NB4 (cell line): ENCODE results near the gene GSC2.

Source experiments
- DNase-seq: peaks from one replicate; pipeline ENCODE4 v3.0.0; 2010; ENCODE audit warnings: low read depth
- H3K4me3 ChIP-seq: one replicate; pipeline ENCODE4 v1.5.1; 2011; ENCODE audit warnings: mild to moderate bottlenecking, low read depth, low read length, moderate library complexity
- MYC ChIP-seq: IDR thresholded peaks from 2 replicates; pipeline ENCODE4 v1.6.1; 2011; ENCODE audit warnings: low read depth, low read length
- POLR2A ChIP-seq: IDR thresholded peaks from 2 replicates; pipeline ENCODE4 v1.6.1; 2011; ENCODE audit warnings: mild to moderate bottlenecking; ENCODE audit not compliant: insufficient read length; ENCODE audit errors: extremely low read depth
- TF ChIP-seq, protein P1 (sequence below): IDR thresholded peaks from one replicate; pipeline ENCODE4 v1.5.1; 2012; ENCODE audit warnings: low read depth, low read length
- TF ChIP-seq, protein P2 (sequence below): IDR thresholded peaks from 2 replicates; pipeline ENCODE4 v1.6.1; 2011; ENCODE audit warnings: low read depth, low read length

Gene GSC2

DNA sequence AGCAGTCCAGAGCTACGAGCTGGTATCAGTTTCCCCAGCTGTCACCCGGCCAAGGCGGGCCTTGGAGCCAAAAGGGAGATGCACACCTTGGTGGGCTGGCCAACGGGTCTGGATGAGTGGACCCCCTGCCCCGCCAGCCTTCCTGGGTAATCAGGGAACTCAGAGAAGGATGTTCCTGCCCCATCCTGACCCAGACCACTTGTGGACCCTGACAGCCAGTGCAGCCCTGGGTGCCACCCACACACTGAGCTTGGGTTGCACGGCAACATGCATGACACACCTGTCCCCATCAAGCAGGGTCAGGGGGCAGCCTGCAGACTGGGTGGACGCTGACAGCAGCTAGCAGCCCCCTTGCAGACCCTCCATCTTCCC, 19.8 kb upstream of the GSC2 start:
- H3K4me3 ChIP-seq, result no peak overlapping the region
- no peak for TF ChIP-seq MYC
- no peak for TF ChIP-seq POLR2A
- TF ChIP-seq, protein P1, sequence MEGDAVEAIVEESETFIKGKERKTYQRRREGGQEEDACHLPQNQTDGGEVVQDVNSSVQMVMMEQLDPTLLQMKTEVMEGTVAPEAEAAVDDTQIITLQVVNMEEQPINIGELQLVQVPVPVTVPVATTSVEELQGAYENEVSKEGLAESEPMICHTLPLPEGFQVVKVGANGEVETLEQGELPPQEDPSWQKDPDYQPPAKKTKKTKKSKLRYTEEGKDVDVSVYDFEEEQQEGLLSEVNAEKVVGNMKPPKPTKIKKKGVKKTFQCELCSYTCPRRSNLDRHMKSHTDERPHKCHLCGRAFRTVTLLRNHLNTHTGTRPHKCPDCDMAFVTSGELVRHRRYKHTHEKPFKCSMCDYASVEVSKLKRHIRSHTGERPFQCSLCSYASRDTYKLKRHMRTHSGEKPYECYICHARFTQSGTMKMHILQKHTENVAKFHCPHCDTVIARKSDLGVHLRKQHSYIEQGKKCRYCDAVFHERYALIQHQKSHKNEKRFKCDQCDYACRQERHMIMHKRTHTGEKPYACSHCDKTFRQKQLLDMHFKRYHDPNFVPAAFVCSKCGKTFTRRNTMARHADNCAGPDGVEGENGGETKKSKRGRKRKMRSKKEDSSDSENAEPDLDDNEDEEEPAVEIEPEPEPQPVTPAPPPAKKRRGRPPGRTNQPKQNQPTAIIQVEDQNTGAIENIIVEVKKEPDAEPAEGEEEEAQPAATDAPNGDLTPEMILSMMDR, result no peak
- DNase-seq, result no peak

DNA sequence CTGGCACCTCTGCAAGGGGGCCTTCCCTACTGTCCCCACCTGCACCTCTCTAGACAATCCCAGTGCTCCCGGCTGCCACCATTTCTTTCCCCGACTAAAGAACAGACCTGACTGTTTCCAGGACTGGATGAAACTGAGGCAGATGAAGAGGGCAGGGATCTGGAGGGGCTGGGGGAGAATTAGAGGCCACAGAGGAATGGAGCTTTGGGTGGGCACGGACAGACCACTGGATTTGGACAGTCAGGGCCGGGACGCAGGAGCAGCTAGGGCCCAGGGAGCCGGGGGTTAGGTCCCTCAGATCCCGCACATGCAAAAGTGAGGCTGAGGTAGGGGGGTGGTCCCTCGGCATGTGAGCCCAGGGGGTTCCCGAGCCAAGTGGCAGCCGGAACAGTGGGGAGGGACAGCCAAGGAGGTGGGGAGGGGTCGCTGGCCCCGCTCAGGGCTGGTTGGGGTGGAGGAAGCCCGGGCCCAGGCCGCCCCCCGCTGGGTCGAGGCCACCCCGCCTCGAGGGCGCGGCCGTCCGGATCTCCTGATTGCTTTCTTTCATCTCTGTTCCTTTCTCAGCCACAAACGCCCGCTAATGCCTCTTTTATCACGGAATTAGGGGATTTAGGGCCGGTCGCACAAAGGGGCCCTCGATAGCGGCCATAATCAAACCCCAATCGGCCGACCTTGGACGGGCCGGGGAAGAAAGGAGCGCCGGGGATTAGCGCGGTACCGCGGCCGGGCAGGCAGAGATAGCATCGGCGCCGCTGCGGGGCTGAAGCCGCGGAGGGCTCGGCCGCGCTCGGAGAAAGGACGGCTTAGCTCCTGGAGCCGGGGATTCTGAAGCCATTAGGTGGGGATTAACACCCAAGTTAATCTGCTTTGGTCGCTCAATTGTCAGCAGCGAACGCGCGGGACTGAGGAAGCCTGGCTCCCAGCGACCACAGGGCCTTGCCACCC, 19.2 kb upstream of the GSC2 start:
- DNase-seq, result no peak
- TF ChIP-seq, protein P2, sequence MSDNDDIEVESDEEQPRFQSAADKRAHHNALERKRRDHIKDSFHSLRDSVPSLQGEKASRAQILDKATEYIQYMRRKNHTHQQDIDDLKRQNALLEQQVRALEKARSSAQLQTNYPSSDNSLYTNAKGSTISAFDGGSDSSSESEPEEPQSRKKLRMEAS, result no peak
- TF ChIP-seq MYC (no peak), POLR2A (no peak)
- TF ChIP-seq, protein P1, result no peak
- no peak overlapping the region for H3K4me3 ChIP-seq

DNA sequence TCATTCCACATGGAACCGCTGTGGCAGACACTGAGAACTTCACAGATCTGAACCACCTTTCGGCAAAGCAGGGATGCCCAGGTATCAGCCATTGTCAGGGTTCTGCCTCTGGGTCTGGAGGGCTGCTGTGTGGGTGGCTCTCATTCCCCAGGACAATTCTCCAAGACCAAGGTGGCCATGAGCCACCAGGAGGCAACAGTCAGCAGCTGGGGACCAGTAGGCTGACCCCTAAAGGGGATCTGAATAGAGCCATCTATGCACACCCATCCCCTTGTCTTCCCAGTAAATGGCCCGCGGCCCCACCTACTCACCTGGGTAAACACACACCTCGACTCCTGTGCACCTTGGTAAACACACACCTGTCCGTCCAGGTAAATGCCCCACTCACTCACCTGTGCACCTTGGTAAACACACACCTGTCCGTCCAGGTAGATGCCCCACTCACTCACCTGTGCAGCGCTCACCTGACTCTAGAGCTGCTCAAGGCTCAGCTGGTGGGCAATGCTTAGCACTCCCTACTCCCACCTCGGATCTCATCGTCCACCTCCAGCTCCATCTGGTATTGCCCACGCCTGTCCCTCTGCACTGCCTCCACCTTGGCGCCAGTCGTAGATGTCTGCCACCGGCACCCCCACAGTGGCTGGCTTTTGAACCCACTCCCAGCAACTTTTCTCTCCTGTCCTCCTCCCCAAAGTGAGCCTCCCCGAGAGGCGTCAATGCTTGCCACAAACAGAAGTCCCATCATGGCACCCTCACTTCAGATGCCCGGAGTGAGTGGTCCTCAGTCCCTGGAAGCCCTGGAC, 18.2 kb upstream of the GSC2 start:
- H3K4me3 ChIP-seq, result no peak overlapping the region
- TF ChIP-seq POLR2A (no peak), MYC (no peak)
- TF ChIP-seq, protein P1, result peak; percentile 33
- TF ChIP-seq, protein P2, result no peak
- no peak for DNase-seq

DNA sequence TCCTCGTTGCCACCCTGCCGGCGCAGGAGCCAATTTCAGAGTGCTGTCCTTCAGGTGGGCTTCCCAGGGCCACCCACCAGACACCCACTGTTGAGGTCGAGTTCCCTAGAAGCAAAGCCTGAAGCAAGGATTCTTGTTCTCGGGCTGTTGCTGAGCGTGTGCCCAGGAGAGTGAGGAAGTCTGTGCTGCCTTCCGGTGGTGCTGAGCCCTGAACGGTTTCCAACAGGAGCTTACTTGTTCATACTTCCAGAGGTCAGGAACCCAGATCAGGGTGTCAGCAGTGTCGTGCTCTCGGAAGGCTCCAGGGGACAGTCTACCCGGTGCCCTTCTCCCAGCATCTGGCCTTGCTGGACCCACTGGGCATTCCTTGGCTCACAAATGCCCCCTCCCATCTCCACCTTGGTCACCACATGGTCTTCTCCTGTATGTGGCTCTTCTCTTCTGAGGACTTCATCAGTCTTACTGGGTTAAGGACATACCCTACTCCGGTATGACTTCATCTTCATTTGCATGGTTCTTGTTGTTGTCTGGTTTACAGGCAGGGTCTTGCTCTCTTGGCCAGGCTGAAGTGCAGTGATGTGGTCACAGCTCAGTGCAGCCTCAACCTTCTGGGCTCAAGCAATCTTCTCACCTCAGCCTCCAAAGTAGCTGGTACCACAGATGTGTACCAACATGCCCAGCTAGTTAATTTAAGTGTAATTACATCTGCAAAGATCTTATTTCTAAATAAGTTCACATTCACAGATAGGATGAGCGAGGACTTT, 17.2 kb upstream of the GSC2 start:
- DNase-seq, result no peak
- TF ChIP-seq, protein P1, result no peak
- TF ChIP-seq, protein P2, result no peak
- TF ChIP-seq POLR2A (no peak), MYC (no peak)
- no peak overlapping the region for H3K4me3 ChIP-seq

DNA sequence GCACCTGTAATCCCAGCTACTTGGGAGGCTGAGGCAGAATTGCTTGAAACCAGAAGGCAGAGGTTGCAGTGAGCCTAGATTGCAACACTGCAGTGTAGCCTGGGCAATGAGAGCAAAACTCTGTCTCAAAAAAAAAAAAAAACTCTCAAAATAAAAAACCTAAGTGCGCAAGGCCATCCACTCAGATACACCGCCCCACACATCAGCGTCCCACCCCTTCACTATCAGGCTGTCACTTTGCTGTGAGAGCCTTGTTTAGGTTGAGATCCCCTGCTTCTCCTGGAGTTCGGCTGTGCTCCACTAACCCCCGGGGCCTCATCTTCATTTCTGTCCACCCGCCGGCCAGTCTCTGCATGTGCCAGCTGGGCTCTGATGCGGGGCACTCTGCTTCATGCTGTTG, 16.3 kb upstream of the GSC2 start:
- TF ChIP-seq POLR2A (no peak), MYC (no peak)
- TF ChIP-seq, protein P2, result no peak
- TF ChIP-seq, protein P1, result no peak
- DNase-seq, result no peak
- no peak overlapping the region for H3K4me3 ChIP-seq
